Adrenal gland (tissue), 12 donors: ENCODE results near the gene ZNF500. TPM values are rescaled to one million over a fixed set of nuclear protein-coding genes. Genes with fewer than 3 reads are reported as not detected.
"Not testable (repeated sequence)": the region's sequence is repeated elsewhere in the genome, so short reads cannot be mapped to it uniquely, and the experiment has no call there.

Experiments
- DNase-seq, 7 donors: peaks; one replicate each; pipeline ENCODE4 v3.0.0-alpha.2; 2019 to 2020
- H3K27ac ChIP-seq, 5 donors: fragments of 200-600 bp; sonication (generic) in 4 of 5; 1 replicate in 3 of 5; 2 replicates in 2 of 5; pipeline versions ENCODE4 v1.5.1 to v1.8.0; 2016 to 2020; ENCODE audit warnings: mild to moderate bottlenecking in 1 of 5
- H3K27me3 ChIP-seq: fragments of 200-600 bp; 2 replicates; pipeline ENCODE4 v1.8.0; 2021
- H3K36me3 ChIP-seq, 2 donors: fragments of 200-600 bp; replicated peaks in 1 of 2; 1 replicate in 1 of 2; 2 replicates in 1 of 2; pipeline versions ENCODE4 v1.5.1 to v1.8.0; 2018 to 2022
- H3K4me1 ChIP-seq, 2 donors: fragments of 200-600 bp; replicated peaks in 1 of 2; 1 replicate in 1 of 2; 2 replicates in 1 of 2; pipeline versions ENCODE4 v1.5.1 to v1.8.0; 2018 to 2021
- H3K4me3 ChIP-seq, 4 donors: fragments of 200-600 bp; sonication (generic) in 3 of 4; one replicate each; pipeline ENCODE4 v1.5.1; 2016 to 2018
- H3K9me3 ChIP-seq, 3 donors: fragments of 200-600 bp; sonication (generic) in 1 of 3; replicated peaks in 1 of 3; 1 replicate in 2 of 3; 2 replicates in 1 of 3; pipeline versions ENCODE4 v1.5.1 to v1.8.0; 2016 to 2021
- POLR2A ChIP-seq, 2 donors: fragments of 450-650 bp; IDR thresholded peaks; one replicate each; pipeline ENCODE4 v1.6.1; 2017; ENCODE audit warnings: antibody characterized with exemption in 2 of 2, mild to moderate bottlenecking in 2 of 2, moderate library complexity in 1 of 2
- WGBS, 4 donors: extraction: QIAGEN DNeasy Blood & Tissue Kit in 2 of 4; methylation state at CpG; one replicate each; pipeline versions ENCODE4 v1.1.5 to v1.1.7; 2013 to 2017; 5-methylcytosine and 5-hydroxymethylcytosine counted together
- intact Hi-C, 2 donors: fragments of 100-400 bp; cut with DNase I; formaldehyde crosslinking; loops; one replicate each; pipeline versions ENCODE4 v1.14.1 to v1.15.0; 2022 to 2023
- polyA plus RNA-seq, 3 donors: library from polyadenylated mRNA; stranded (reverse); fragments of 200-250 nt in 2 of 3; fragments of 350-450 nt in 1 of 3; fragmentation: Illumina TruSeq in 1 of 3; extraction: RNeasy Lipid Tissue Mini Kit (QIAGEN cat#74804) in 1 of 3; gene quantifications; one replicate each; pipeline ENCODE4 v1.2.3, GENCODE V29; 2013 to 2014
- total RNA-seq, 9 donors: library from RNA; depleted of rRNA in 4 of 9; stranded (reverse); fragments of >200 nt in 4 of 9; fragments of 120-200 nt in 1 of 9; fragmentation: NEBNext Ultra II Directional in 1 of 9; extraction: Animal tissue kit (Norgen Biotek cat#: 25700) in 1 of 9; gene quantifications; one replicate each; pipeline versions ENCODE4 v1.1.0 to v1.2.4, GENCODE V29; 2013 to 2023
- TF ChIP-seq, protein P1 (sequence below), 6 experiments: fragments of 450-650 bp in 4 of 6; fragments of 200-600 bp in 2 of 6; sonication (generic) in 1 of 6; IDR thresholded peaks; 1 replicate in 5 of 6; 2 replicates in 1 of 6; pipeline versions ENCODE4 v1.5.1 to v1.8.0; 2016 to 2021; ENCODE audit warnings: antibody characterized with exemption in 6 of 6, mild to moderate bottlenecking in 2 of 6, moderate library complexity in 1 of 6
- donor health status: healthy with polysubstance abuse.
- donor health status: Bipolar disorder and iron deficiency.
- donor health status: DM: yes; HTN: yes; CAD: no.
- donor health status: DM: no; HTN: no; CAD: no.
- donor health status: DM: no; HTN: no; CAD: no.
- donor health status: DM: yes; HTN: yes; CAD: no.

ZNF500 gene
- total and polyA plus RNA-seq, 12 donors: 3.9 to 23.7 (median 11.4) TPM

DNA sequence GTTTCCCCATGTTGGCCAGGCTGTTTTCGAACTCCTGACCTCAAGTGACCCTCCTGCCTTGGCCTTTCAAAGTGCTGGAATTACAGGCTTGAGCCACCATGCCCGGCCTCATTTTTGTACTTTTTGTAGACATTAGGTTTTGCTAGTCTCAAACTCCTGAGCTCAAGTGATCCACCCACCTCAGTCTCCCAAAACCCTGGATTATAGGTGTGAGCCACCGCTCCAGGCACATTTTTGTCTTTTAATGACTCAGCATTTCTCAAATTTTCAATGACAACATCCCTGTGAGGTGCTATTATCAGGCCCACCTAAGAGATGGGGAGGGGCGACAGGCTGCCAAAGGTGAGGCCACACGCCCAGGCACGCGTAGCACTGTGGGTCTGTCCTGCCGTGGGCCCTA lies 20.1 kb upstream of the ZNF500 start:
- Histone ChIP-seq H3K27me3 (no peaks in the 10 kb centered on the region), H3K4me3 (no peak overlapping the region), H3K9me3 (no peaks in the 10 kb centered on the region), H3K36me3 (no peaks in the 10 kb centered on the region), H3K4me1 (no peaks in the 10 kb centered on the region), H3K27ac (no peak overlapping the region)
- 92 to 96% (median 94%) methylated on average over 8 of the region's 8 CpGs for WGBS, 4 donors
- TF ChIP-seq, protein P1, sequence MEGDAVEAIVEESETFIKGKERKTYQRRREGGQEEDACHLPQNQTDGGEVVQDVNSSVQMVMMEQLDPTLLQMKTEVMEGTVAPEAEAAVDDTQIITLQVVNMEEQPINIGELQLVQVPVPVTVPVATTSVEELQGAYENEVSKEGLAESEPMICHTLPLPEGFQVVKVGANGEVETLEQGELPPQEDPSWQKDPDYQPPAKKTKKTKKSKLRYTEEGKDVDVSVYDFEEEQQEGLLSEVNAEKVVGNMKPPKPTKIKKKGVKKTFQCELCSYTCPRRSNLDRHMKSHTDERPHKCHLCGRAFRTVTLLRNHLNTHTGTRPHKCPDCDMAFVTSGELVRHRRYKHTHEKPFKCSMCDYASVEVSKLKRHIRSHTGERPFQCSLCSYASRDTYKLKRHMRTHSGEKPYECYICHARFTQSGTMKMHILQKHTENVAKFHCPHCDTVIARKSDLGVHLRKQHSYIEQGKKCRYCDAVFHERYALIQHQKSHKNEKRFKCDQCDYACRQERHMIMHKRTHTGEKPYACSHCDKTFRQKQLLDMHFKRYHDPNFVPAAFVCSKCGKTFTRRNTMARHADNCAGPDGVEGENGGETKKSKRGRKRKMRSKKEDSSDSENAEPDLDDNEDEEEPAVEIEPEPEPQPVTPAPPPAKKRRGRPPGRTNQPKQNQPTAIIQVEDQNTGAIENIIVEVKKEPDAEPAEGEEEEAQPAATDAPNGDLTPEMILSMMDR (IDR thresholded peaks at IDR 0.05): no peak
- TF ChIP-seq POLR2A (IDR thresholded peaks at IDR 0.05): no peak
- intact Hi-C loops: no loop called here
- DNase-seq: no peak

DNA sequence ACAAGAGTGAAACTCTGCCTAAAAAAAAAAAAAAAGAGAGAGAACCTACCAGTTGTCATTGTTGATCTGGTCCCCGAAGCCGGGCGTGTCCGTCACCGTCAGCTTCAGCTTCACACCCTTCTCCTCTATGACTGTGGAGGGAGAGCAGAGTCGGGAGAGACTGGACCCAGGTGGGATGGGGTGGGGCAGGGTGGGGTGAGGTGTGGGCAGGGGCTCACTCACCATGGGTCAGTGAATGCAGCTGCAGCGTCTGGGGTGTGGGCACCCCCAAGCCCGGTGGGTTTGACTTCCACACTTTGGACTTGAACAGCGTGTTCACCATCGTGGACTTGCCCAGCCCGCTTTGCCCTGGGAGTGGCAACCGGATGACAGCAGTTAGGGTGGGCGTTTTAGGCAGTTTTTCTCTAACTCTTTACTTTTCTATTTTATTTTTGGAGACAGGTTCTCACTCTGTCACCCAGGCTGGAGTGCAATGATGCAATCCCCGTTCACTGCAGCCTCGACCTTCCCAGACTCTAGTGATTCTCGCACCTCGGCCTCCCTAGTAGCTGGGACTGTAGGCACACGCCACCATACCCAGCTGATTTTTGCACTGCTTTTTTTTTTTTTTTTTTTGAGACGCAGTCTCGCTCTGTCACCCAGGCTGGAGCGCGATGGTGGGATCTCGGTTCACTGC lies 18.9 kb upstream of the ZNF500 start:
- Histone ChIP-seq H3K4me1 (no peaks in the 10 kb centered on the region), H3K4me3 (no peak overlapping the region), H3K27me3 (no peaks in the 10 kb centered on the region), H3K27ac (no peak overlapping the region), H3K36me3 (no peaks in the 10 kb centered on the region), H3K9me3 (no peaks in the 10 kb centered on the region)
- DNase-seq: no peak
- intact Hi-C loops: no loop called here
- no peak for TF ChIP-seq POLR2A (IDR thresholded peaks at IDR 0.05)
- WGBS, 4 donors: 90 to 94% (median 92%) methylated on average over 23 of the region's 23 CpGs

DNA sequence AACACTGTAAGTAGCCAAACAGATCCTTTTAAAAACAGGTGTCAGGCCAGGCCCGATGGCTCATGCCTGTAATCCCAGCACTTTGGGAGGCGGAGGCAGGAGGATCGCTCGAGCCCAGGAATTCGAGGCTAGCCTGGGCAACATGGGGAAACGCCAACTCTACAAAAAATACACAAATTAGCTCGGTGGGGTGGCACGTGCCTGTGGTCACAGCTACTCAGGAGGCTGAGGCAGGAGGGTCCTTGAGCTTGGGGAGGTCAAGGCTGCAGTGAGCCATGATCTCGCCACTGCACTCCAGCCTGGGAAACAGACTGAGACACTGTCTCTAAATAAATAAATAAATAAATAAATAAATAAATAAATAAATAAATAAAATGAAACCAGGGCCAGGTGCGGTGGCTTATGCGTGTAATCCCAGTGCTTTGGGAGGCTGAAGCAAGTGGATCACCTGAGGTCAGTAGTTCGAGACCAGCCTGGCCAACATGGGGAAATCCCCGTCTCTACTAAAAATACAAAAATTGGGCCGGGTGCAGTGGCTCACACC lies 17.6 kb upstream of the ZNF500 start:
- 79 to 90% (median 89%) methylated on average over 14 of the region's 14 CpGs for WGBS, 4 donors
- H3K4me3 ChIP-seq, H3K36me3 ChIP-seq, H3K4me1 ChIP-seq, H3K27ac ChIP-seq, intact Hi-C loops, DNase-seq, H3K27me3 ChIP-seq, H3K9me3 ChIP-seq: not testable (repeated sequence)

DNA sequence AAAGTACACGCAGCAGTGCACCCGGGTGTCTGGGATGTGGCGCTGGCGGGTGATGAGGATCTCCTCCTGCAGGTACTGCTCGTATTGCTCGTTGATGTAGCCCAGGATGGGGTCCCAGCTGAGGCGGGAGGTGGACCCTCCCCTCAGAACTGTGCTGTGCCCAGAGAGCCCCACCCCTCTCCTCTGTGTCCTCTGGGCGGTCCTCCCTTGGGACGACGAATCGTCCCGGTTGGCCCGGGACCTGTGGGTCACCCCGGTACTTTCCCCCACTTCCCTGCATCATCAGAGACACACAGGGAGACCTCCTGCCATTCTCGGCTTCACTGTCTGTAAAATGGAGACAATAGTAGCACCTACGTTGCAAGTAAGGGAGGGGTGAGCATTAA lies 17.0 kb upstream of the ZNF500 start:
- TF ChIP-seq POLR2A (IDR thresholded peaks at IDR 0.05): no peak
- TF ChIP-seq, protein P1 (IDR thresholded peaks at IDR 0.05): no peak
- Histone ChIP-seq H3K4me1 (no peaks in the 10 kb centered on the region), H3K27ac (no peak overlapping the region), H3K4me3 (no peak overlapping the region), H3K36me3 (no peaks in the 10 kb centered on the region), H3K27me3 (no peaks in the 10 kb centered on the region), H3K9me3 (no peaks in the 10 kb centered on the region)
- 56 to 79% (median 75%) methylated on average over 2 to 16 of the region's 16 CpGs for WGBS, 4 donors
- intact Hi-C loops: no loop called here
- no peak for DNase-seq

DNA sequence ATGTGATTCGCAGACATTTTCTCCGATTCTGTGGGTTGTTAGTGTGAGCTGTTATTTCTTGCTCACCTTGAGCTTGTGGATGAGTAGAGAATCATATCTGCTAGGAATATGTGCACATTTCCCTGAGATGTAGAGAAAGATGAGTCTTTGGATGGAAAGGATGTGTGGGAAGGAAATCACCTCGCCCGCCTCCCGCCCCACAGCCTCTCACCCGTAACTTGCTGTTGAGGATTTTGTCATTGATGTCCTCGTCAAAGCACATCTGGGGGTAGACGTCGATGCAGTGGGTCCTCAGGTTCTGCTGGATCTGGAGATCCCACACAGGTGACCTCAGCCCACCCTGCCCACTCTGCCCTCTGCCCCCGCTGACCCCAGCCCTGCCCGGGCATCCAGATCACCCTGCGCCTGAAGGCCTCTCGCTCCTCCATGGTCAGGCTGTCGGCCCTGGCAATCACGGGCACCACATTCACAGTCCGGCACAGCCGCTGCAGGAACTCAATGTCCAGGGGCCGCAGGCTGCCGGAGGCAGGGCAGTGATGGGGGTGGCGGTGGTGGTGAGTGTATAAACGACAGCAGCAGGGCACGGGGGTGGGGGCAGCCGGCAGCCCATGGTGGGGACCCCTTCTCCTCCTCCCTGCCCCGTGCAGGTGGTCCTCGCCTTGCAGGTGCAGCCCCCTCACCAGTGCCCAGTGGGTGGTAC lies 16.4 kb upstream of the ZNF500 start:
- WGBS, 4 donors: 88 to 90% (median 89%) methylated on average over 8 to 25 of the region's 25 CpGs
- no peaks in the 10 kb centered on the region for H3K27me3 ChIP-seq
- intact Hi-C loops: no loop called here
- TF ChIP-seq, protein P1 (IDR thresholded peaks at IDR 0.05): no peak
- no peak for TF ChIP-seq POLR2A (IDR thresholded peaks at IDR 0.05)
- H3K36me3 ChIP-seq: no peaks in the 10 kb centered on the region
- H3K9me3 ChIP-seq: no peaks in the 10 kb centered on the region
- H3K4me1 ChIP-seq: no peaks in the 10 kb centered on the region
- no peak overlapping the region for H3K27ac ChIP-seq
- no peak for DNase-seq
- no peak overlapping the region for H3K4me3 ChIP-seq
